Measurements from ENCODE around the gene CCL3.
"Not testable (repeated sequence)": the region's sequence is repeated elsewhere in the genome, so short reads cannot be mapped to it uniquely, and the experiment has no call there.

Gene CCL3

DNA sequence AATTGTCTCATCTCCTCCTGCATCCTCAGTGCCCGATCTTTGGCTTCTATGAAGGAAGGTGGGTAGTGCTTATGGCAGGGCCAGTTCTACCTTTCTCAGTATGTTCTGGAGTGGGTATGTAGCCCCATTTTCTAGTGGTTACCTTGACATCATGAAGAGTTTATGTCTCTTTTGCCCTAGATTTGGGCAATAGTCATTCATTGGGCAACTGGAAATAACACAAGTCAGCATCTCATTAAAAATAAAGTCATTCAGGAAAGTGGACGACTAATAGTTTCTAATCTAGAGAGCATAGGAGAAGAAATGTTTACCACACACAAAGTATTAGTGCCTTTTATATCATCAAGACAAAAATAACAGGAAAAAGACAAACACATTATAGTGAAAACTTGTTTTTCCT lies 6.3 kb downstream of the CCL3 start:
- DNase-seq: not testable (repeated sequence)

DNA sequence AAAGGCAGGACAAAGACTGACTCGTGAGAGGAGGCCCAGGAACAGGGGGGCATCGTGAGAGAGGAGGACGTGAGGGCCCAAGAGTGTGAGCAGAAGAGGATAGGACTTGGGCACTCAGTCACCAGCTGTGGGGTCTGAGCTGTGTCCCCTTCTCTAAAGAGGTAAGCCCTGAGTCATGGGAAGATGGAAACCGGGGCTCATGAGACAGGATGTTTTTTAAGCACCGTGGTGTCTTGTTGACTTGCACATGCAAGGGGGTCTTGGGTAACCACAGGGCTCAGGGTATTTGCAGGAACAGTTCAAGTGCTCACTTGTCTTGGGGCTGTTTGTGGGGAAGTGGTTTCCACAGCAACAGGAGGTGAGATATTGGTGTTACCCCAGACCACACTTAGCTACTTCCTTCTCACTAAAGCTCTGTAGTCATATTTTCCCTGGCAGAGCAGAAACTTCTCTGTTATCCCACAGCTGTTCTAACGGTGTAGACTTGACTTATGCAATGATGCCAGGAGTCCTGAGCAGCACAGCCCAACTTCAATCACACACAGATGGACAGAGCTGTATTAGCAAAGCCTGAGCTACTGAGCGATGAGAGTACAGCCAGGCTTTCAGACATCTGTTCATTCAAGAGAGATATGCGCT lies 7.3 kb downstream of the CCL3 start:
- not testable (repeated sequence) for DNase-seq

DNA sequence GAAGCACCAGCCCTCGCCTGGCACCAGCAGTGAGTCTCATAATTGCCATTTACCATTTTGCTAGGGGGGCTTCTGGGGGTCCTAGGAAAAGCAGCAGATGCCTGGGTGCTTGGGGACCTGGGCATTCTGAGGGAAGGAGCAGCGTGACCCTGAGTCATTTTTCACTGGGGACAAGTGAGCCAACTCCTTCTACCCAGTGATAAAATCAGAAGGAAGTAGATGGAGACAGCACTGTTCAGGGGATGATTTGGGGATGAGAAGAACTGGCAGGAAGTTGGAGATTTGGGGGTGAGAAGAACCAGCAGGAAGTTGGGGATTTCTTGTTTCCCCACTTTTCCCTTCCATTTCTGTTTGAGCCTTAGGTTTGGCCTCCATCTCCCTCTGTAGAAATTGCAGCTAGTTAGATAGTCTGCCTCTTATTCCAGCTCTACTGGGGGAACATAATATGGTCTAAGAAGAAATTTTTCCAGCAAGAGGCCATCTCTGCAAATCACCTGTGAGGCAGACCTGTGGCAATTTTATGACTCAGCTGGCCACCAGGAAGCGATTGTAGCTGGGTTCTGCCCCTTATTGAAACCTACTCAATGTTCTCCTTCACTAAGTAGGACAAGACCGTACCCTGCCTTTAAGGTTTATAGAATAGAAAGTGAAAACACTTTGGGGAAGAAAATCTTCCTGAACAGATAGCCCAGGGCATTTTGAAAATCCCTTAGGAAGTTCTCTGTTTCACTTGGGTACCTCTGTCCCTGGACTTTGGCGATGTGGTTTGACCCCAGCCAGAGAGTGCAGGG lies 8.1 kb downstream of the CCL3 start:
- DNase-seq: not testable (repeated sequence)

DNA sequence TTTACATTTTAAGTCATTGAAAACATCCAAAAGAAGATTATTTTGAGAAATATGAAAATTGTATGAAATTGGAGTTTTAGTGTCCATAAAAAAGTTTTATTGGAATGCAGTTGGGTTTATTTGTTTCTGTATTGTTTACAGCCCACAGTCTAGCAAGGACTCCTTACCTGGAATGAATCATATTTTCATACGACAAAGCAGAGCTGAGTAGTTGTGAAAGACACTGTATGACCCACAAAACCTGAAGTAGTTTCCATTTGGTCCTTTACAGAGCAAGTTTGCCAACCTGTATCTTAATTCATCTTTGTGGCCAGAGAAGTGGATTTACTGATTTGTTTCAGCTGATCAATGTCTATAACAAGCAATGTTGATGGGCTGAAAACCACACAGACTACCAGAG lies 15.6 kb downstream of the CCL3 start:
- DNase-seq: no peak

DNA sequence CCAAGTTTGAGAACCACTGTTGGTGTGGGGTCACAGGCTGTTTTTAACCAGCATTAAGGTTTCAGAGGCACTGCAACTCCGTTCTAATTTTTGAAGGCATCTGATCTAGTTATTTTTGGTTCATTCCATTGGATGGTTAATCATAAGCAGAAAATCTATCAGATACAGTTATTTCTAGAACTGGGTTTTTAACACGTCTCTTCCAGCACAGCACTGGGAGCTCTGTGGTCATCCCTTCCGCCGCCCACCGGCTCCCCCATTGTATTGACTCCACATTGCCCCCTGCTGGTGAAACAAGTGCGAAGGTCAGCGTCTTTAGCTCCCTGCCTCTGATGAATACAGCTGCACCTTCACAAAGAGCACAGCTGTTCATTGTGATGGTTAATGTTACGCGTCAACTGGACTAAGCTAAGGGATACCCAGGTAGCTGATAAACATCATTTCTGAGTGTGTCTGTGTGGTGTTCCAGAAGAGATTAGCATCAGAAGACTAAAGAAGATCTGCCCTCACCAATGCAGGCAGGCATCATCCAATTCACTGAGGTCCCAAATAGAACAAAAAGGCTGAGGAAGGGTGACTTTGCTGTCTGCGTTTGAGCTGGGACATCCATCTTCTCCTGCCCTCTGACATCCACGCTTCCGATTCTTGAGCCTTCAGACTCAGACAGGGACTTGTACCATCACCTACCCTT lies 17.4 kb downstream of the CCL3 start:
- DNase-seq: peak; percentile 81 to 85

DNA sequence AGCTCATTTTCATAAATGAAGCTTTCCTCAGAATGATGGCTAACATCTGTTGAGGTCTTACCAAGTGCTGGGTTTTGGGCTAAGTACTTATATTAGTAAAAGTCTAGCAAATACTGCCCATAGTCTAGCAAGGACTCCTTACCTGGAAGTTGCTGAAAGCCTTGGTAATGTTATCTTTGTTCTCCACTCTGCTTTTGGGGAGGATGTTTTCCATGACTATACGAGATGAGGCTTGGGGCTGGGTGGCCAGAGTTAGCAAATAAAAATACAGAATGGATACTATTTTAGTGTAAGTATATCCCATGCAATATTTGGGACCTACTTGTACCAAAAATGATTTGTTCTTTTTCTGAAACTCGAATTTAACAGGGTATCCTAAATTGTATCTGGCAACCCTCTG lies 18.2 kb downstream of the CCL3 start:
- DNase-seq: no peak

DNA sequence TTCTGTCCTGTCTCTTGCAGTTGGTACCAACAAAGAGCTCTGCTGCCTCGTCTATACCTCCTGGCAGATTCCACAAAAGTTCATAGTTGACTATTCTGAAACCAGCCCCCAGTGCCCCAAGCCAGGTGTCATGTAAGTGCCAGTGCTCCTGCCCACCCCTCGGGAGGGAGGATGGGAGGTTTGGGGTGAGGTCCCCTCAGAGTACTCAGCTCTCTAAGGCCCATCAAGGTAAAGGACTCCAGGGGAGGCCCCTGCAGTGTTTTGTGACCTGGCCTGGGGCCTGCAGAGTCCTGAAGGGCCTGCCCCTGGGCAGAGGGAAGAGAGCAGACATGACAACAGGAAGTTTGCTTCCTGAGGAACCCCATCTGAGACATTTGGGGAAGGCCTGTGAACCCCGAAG lies 19.5 kb downstream of the CCL3 start:
- DNase-seq: no peak

DNA sequence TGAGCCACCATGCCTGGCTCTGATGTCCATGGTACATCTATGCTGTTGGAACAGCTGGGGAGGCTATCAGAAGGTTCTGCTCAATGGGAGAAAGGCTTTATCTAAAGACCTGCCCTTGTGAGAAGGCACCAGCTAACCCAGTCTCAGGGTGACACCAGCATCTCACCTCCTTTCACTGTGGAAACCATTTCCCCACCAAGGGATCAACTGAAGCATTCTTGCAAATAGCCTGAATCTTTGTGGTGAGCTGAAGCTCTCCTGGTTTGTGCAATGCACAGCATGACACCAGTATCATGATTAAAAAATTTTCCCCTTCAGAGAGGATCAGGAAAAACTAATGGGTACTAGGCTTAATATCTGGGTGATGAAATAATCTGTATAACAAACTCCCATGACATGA lies 20.8 kb downstream of the CCL3 start:
- DNase-seq: no peak

DNA sequence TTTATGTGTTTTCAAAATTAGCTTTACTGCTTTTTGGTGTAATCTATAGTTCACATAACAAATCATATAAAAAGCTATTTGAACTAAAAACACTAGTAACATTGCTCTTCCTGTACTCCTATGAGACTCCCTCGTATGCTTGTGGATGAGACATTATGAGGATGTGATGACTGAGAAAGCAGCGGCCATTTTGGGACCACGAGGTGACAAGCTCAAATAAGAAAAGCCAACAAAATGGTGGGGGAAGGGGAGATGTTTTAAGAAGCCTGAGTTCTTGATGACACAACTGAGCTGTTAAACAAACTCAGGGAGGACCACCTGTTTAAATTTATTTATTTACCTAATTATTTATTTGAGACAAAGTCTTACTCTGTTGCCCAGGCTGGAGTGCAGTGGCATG lies 21.4 kb downstream of the CCL3 start:
- no peak for DNase-seq

DNA sequence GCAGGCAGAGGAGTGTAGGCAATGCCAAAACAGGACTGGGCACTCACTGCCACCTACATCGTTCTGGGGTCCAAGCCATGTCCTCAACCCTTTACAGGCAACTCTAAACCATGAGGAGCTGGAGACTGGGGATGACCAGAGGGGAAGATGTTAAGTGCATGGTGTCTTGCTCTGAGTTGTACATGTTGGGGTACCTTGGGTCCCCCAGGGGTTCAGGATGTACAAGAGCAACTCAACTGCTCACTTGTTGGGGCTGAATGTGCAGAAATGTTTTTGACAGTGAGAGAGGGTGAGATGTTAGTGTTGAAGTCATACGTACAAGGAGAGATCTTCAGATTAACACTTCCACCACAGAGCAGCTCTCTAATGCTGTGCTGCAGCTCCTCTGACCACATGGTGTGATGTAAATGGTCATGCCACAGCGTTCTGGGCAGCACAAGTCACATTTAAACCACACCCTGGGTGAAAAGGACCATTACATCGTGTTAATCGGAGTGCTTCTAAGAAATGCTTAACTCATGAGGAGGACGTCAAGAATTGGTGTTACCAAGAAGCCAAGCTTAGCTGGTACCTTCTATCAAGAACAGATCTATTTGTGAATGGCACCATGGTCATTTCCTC lies 23.5 kb downstream of the CCL3 start:
- no peak for DNase-seq

DNA sequence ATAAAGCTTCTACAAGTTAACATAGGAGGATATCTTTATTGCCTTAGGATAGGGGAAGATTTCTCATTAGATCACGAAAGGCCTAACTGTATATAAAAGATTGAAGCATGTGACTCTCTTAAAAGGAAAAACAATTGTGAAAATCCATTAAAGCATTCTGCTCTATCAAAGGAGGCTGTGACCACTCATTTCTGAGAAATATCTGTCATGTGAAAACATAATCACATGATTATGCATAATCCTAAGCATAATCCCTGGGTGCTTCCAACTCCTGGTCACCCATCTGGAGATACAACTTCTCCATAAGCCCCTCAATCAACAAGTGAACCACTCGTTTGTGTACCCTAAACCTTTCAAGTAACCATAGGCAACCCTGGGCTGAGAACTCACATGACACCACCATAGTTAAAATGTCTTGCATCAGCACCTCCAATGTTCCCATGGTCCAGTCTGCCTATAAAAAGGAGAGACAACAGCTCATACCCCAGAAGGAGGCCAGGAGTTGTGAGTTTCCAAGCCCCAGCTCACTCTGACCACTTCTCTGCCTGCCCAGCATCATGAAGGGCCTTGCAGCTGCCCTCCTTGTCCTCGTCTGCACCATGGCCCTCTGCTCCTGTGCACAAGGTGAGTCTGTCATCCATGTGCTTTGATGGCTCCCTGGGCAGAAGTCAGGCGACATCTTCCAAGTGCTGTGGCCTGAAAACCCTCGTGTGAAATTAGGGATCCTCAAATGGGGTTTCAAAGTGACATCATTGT lies 26.0 kb downstream of the CCL3 start, which contains the start of gene CCL18:
Gene CCL18 (plus strand): TSS at position 487 of the 756 bp plus-strand sequence. CDS start 71 bp downstream, at position 558.
- DNase-seq: no peak

DNA sequence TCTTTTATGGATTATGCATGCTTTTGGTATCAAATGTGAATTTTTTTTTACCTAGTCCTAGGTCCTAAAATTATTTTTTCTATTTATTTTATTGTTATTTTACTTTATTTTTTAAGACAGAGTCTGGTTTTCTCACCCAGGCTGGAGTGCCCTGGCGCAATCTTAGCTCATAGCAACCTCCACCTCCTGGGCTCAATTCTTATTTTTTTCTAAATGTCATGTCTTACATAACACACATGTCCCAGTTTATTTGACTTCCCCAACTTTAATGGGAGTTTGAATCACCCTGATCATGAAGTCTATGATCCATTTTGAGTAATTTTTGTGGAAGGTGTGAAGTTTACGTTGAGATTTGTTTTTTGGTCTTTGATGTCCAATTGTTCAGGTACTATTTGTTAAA lies 29.1 kb downstream of the CCL3 start:
- no peak for DNase-seq

DNA sequence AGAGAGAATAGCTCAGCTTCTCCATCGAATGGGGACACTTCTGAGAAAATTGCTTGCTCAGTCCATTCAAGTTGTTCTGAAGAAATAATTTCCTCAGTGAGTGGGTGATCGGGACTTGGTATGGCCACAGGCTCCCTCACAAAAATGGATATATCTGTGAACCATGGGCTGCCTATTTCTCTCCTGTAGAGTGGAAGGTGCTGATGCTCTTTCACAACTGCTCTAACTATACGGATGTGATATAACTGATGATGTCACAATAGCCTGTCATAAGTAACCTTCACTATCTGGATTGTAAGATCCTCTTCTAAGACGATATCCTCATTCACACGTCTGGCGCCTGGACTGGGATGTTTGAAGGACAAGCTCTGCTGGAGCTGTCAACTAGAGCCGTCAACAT lies 30.5 kb downstream of the CCL3 start:
- no peak for DNase-seq

DNA sequence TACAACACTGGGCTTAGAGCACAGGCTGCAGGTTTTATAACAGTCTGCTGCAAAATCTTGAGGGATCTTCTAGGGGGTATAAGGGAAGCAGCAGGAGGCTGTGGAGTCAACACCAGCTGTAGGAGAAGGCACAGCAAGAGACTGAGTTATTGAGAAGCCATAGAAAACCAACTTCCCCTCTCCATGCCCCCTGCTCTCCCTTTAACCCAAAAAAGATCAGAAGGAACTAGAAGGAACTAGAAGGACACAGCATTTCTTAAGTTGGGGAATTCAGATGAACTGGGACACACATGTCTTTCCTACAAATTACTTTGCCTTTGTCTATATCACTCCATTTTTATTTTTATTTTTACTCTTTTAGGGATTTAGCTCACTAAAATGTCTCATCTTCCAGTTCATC lies 32.0 kb downstream of the CCL3 start:
- no peak for DNase-seq

DNA sequence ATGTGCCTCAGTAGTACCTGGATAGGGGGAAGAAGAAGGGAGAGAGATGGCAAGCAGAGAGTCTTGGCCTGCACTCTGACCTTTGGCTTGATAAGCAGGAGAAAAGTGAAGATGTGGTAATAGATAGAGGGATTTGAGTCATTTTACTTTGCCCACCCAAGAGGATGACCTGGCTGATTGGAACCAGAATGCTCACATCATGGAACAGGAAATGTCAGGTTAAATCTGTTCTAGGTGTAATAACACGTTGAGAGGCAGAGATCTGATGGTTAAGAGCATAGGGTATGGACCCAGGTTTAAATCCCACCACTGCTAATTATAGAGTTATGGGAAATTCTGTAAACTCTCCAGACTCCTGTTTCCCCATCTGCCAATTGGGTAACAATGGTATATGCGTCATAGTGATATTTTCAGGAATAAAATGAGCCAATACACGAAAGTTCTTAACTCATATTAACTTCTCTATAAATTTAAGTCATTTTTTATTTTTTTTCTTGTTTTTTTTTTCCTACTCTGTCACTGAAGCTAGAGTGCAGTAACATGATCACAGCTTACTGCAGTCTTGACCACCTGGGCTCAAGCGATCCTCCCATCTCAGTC lies 33.9 kb downstream of the CCL3 start:
- no peak for DNase-seq

DNA sequence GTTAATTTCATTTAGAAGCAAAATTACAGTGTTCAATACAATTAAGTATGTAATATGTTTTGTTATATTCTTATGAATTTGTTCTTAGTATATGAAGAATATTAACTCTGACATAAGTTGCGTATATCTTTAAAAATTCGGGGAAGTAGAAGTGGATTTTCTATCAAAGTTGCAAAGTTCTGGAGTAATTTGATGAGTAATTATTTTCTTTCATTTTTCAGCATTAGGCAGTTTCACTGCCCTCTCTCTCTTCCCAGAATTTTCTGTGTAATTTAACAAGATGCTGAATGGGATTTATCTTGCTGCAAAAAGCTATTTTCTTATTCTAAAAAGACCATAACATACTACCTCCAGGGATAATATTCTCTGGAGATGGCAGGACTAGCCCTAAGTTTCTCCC lies 34.8 kb downstream of the CCL3 start:
- DNase-seq: no peak

DNA sequence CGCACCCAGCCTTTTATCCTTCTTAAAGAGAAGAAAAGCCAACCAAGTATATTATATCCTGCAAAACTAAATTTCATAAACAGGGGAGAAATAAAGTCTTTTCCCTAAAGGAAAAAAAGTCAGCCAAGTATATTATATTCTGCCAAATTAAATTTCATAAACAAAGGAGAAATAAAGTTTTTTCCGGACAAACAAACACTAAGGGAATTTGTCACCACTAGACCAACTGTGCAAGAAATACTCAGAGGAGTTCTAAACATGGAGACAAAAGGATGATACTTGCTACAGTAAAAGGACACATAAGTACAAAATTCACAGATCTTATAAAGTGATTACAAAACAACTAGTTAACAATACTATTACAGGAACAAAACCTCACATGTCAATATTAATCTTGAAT lies 40.3 kb downstream of the CCL3 start:
- no peak for DNase-seq

DNA sequence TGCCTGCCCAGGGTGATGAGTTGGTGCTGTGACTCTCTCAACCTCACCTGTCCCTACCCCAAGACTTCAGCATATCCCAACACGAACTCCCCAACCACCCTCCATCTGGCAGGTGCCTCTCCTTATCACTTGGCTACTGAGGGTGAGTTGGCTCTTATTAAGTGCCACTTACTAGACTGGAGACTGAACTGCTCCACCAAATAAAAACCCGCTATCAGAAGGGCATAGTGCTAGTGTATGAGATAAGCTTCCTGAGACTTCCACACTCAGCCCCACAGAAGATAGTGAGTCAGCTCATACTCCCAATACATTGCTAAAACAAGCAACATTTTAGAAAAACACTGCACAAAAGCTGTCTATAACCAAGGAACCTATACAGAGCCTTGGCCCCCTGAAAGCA lies 41.9 kb downstream of the CCL3 start:
- DNase-seq: no peak
